Measurements from ENCODE around the gene RYR1.
"Not testable (repeated sequence)": the region's sequence is repeated elsewhere in the genome, so short reads cannot be mapped to it uniquely, and the experiment has no call there.

Gene RYR1

DNA sequence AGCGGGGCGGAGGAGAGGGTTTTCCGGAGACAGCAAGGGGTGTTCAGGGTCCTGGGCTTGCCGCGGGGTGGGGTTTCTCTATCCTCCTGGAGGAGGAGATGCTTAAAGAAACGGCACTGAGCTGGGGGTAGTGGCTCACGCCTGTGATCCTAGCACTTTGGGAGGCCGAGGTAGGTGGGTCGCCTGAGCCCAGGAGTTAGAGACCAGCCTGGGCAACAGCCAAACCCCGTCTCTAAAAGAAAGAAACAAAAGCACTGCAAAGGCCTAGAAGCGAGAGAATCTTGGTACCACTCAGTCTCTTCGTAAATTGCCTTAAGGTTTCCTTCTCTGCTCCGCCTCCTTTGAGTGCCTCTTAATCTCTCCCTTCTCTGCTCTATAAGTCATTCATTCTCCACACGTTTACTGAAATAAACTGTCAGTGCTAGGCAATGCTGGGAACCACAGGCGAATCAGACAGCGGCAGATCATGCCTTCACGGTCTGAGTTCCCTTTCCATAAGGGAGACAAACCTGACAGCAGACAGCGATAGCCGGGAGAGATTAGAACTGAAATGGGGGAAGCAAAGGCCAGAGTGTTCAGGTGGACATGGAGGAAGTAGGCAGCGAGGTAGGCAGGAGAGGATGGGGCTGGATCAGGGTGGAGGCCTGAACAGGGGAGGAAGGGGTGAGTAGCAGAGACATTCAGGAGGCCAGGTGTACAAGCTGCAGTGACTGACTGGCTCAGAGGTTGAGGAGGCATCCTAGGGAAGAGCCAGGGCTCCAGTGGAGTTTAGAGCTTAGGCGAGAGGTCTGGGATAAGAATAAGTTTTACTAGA, 186.1 kb downstream of the RYR1 start:
- intact Hi-C loops (cut with DNase I) = loop anchor here (2.0 to 5.0 kb wide), 2 partner anchors 27 to 217 kb away; partner anchors contain the start of genes ACTN4 and FAM98C
- no peak for DNase-seq

DNA sequence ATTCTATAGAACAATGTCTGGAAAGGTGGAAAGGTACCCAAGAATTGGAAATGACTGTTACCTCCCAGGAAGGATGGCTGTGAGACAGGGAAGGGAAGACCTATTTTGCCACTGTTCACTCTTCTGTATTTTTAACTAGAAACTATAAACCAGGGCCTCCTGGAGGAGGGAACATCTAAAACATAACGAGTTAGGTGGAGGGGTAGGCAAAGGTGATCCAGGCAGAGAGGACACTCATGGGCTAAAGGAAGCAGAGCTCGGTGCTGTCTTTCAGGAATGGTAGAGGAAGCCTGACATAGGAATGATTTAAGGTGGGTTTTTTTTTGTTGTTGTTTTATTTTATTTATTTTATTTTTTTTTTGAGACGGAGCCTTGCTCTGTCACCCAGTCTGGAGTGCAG, 191.3 kb downstream of the RYR1 start:
- no peak for DNase-seq
- intact Hi-C loops (cut with DNase I) = no loop called here

DNA sequence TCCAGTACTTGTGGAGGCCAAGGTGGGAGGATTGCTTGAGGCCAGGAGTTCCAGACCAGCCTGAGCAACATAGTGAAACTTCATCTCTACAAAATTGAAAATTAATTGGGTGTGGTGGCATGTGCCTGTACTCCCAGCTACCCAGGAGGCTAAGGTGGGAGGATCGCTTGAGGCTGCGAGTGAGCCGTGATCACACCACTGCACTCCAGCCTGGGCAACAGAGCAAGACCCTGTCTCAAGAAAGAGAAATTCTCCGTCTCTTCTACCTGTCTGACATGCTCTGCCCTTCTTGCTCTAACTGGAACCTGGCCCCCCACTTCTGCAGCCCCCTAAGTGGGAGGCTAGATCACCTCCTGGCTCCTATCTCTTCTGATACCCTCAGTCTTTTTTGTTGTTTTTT, 192.9 kb downstream of the RYR1 start:
- no peak for DNase-seq
- intact Hi-C loops (cut with DNase I) = no loop called here

DNA sequence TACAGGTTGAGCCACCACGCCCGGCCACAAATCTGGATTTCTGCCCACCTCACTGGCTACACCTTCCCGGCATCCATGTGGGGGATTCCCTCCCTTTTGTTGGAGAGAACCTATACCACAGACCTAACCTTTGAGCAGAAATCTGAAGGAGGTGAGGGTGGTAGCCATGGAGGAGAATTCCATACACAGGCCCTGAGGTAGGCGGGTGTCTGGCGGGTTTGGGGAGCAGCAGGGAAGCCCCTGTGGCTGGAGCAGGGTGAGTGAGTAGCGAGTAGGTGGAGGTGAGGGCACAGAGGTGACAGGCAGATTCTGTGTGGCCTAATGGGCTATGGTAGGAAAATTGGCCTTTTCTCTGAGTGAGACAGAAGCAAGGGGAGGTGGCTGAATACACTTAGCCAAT, 196.1 kb downstream of the RYR1 start:
- DNase-seq = no peak
- intact Hi-C loops (cut with DNase I) = no loop called here

DNA sequence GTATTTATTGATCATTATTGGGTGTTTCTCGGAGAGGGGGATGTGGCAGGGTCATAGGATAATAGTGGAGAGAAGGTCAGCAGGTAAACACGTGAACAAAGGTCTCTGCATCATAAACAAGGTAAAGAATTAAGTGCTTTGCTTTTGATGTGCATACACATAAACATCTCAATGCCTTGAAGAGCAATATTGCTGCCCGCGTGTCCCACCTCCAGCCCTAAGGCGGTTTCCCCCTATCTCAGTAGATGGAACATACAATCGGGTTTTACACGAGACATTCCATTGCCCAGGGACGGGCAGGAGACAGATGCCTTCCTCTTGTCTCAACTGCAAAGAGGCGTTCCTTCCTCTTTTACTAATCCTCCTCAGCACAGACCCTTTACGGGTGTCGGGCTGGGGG, 197.8 kb downstream of the RYR1 start:
- DNase-seq = not testable (repeated sequence)
- intact Hi-C loops (cut with DNase I) = loop anchor here (5.0 to 10.0 kb wide), 2 partner anchors 89 to 116 kb away; no protein-coding TSS in a partner anchor

DNA sequence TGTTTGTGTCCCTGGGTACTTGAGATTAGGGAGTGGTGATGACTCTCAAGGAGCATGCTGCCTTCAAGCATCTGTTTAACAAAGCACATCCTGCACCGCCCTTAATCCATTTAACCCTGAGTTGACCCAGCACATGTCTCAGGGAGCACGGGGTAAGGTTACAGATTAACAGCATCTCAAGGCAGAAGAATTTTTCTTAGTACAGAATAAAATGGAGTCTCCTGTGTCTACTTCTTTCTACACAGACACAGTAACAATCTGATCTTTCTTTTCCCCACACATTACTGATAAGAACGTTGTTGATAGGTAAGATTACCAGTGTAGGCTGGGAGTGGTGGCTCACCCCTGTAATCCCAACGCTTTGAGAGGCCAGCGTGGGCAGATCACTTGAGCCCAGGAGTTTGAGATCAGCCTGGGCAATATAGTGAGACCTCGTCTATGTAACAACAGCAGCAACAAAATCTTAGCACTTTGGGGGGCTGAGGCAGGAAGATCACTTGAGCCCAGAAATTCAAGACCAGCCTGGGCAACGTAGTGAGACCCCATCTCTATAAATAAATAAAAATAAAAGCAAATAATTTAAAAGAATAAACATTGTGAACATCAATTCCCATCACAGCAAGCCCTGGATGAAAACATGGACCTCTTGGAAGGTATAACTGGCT, 198.5 kb downstream of the RYR1 start:
- not testable (repeated sequence) for DNase-seq
- intact Hi-C loops (cut with DNase I) = loop anchor here (5.0 to 10.0 kb wide), 2 partner anchors 90 to 117 kb away; no protein-coding TSS in a partner anchor

DNA sequence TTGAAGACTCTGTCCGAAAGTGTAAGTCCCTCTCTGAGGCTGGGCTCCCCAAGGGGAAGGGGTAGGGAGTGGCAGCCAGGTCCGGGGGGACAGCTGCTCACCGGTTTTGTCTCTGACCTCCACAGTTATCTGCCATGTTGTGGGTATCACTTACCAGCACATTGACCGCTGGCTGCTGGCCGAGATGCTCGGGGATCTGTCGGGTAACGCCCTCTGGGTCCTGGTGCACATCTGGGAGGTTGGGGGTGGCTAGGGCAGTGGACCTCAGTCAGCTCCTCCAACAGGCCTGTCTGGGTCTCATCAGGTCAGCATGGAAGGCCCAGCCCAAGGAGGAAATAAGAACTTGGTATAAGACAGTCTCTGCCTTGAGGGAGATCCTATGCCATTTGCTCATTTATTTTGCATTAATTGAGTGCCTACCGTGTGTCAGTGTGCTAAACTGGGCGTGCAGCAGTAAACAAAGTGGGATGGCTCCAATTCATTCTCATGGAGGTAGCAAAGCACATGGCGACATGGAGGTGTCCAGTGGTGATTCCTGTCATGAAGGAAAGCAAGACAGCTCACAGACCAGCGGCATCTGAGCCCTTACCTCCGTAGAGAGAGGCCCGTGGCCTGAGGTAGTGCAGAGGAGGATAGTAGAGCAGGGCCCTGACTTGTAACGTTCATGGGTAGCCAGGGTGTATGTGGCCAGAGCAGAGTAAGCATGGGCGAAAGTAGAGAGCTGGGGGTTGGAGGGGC, 199.2 kb downstream of the RYR1 start:
- intact Hi-C loops (cut with DNase I) = loop anchor here (5.0 to 10.0 kb wide), 2 partner anchors 90 to 118 kb away; no protein-coding TSS in a partner anchor
- DNase-seq = peak in 2 of 10 donors; percentile 69 to 74

DNA sequence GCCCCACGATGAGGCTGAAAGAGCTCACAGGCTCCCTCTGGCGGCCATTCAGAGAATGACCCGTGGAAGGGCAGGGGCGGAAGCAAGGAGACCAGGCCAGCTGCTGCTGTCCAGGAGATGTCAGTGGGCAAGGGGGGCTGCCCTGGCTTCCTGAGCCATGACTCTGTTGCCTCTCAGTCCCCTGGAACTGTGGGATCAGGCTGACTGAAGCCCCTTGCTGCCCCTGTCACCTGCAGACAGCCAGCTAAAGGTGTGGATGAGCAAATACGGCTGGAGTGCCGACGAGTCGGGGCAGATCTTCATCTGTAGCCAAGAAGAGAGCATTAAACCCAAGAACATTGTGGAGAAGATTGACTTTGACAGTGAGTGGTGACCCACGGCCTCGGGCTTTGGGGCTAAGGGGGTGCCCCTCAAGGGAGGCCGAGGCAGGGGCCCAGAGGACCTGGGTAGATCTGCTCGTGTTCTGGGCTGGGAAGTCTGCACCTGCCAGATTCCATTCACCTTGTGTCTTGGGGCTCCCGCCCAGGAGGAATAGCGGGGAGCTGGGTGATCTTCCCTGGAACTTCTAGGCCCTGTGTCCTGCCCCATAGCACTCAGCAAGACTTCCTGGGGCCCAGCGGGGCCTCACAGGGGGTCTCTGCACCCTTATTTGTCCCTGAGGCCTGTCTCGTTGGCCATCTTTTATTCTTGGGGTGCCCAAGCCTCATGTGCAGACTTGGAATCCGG, 201.4 kb downstream of the RYR1 start:
- intact Hi-C loops (cut with DNase I) = loop anchor here (5.0 to 10.0 kb wide), 2 partner anchors 93 to 120 kb away; no protein-coding TSS in a partner anchor
- peak; percentile 37 to 95 (median 79) for DNase-seq

DNA sequence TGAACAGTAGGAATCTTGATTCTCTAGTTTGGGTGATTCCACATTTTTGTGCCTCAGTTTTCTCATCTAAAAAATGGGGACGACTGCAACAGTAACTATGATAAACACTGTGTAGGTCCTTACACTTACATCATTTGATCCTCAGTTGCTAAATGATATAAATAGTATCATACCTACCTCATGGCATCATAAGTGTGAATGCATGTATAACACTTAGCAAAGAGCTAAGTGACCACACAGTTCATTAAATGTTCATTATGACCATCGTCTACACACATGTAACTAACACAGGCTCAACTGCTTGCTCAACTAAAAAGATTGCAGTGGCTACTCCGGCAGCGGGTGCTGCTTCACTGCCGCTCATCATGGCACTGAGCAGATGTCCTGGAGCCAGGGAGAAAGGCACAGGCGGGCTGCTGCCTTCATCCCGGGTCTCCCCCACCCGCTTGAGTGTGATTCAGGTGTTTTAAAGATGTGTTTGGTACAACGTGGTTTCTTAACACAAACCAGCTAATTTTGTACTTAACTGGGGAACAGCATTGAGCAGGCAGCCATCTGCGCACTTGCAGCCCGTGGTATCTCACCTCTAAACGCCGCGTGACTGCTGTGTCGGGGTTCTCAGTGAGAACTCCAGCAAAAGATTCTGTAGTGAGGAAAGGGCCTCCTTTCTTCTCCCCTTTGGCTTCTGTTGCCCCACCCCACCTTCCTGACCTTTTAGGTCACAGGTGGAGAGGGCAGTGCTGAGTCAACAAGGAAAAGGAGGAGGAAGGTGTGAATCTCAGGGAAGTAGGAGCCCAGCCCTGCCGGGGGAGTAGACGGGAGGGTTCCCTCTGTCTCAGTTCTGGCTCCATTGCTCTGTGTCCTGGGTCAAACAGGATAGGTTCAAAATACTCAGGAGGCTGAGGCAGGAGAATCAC, 202.2 kb downstream of the RYR1 start:
- intact Hi-C loops (cut with DNase I) = loop anchor here (10.0 kb wide), 1 partner anchor 121 kb away; no protein-coding TSS in a partner anchor
- DNase-seq = peak in 6 of 10 donors; percentile 14 to 89 (median 80)

Measured in posterior cingulate gyrus (tissue), 11 donors.